HG03045 (cell line): ENCODE results near the gene CABP4.
"Not testable (repeated sequence)": the region's sequence is repeated elsewhere in the genome, so short reads cannot be mapped to it uniquely, and the experiment has no call there.

Source experiments
- ATAC-seq: cut with Tn5 transposase; IDR thresholded peaks from one replicate; pipeline ENCODE4 v1.9.1; 2021; ENCODE audit warnings: mild to moderate bottlenecking, moderate library complexity; ENCODE audit not compliant: unreplicated experiment

Gene CABP4

DNA sequence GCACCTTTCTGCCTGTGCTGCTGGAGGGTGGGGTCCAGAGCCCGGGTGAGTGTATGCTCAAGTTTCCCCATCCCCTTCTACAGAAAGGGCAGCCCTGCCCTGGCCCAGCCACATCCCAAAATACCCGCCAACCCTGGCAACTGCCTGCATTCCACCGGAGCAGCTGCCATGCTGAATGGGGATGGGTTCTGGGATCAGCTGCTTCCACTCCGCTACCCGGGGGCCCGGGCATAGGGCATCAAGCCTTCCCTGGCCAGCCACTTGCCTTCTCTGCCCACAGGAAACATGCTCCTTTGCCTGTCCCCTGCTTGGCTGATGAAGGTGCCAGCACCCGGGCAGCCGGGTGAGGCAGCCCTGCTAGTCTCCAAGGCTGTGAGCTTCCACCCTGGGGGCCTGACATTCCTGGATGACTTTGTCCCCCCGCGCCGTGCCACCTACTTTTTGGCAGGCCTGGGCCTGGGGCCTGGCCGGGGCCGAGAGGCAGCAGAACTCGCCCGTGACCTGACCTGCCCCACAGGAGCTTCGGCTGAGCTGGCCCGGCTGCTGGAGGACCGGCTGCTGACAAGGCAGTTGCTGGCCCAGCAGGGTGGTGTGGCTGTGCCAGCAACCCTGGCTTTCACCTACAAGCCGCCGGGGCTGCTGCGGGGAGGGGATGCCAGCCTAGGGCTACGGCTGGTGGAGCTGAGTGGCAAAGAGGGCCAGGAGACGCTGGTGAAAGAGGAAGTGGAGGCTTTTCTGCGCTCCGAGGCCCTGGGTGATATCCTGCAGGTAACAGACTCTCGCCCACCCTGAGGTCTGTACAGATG is 36.5 kb upstream of the CABP4 start:
- ATAC-seq: no peak

DNA sequence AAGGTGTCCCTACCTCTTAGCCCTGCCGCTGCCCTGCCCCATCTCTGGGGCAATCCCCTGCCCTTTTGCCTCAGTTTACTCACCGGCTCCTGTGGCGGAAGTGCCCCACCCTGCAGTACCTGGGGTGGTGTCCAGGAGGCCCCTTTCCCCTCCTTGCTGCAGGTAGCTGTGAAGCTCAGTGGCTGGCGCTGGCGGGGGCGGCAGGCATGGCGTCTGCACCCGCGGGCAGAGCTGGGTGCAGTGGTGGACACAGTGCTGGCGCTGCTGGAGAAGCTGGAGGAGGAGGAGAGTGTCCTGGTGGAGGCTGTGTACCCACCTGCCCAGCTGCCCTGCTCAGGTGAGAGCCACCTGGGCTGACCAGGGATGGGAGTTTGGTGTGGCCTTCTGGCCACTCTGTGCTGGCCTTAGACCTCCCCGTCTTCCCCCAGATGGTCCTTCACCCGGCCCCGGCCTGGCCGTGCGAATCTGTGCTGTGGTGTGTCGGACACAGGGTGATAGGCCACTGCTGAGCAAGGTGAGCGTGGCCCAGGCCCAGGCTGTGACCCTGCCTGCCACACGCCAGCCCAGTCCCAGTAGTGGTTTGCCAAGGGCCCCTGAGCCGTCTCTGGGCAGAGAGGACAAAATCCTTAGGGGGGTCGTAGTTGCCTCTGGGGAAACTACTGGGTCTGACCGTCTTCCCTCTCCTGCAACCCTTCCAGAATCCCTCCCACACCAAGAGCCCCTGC is 35.7 kb upstream of the CABP4 start:
- no peak for ATAC-seq

DNA sequence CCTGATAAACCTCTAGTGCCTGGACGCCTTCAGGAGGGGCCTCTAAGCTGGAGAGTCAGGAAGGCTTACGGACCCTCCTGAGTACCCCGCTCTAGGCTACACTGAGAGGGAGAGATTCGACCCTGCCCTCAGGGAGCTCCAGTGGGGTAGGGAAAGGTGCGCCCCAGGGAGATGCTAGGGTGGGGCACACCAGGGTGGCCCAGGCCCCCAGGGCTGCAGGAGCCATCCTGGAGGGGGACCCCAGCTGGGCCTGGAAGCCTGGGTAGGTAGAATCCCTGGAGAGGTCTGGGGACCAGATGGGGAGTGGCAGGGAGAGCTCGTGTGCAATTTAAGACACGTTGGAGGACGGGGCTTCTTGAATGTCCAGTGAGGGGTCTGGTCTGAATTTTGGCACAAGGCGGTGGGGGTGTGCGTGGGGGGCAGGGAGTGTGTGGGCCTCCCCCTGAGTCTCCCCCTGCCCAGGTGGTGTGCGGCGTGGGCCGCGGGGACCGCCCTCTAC is 35.0 kb upstream of the CABP4 start:
- ATAC-seq: no peak

DNA sequence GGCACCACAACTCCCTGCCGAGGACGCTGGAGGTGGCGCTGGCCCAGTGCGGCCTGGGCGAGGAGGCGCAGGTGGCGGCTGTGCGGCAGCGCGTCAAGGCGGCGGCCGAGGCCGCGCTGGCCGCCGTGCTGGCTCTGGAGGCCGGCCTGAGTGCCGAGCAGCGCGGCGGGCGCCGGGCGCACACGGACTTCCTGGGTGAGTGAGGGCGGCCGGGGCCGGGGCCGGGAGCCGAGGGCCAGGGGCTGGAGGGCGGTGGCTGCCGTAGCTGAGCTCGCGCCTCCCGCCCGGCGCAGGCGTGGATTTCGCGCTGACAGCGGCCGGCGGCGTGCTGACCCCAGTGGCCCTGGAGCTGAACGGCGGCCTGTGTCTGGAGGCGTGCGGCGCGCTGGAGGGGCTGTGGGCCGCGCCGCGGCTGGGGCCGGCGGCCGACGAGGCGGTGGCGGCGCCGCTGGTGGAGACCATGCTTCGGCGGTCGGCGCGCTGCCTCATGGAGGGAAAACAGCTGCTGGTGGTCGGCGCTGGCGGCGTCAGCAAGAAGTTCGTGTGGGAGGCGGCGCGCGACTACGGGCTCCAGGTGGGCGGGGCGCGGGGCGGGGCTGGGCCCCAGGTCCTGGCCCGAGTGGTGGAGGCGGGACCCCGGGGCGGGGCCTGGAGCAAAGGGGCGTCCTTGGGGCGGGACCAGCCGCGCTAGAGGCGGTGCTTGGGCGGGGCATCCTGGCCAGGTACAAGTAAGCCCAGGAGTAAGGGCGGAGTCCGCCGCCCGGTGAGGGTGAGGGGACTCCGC is 34.3 kb upstream of the CABP4 start:
- ATAC-seq: peak; percentile 82

DNA sequence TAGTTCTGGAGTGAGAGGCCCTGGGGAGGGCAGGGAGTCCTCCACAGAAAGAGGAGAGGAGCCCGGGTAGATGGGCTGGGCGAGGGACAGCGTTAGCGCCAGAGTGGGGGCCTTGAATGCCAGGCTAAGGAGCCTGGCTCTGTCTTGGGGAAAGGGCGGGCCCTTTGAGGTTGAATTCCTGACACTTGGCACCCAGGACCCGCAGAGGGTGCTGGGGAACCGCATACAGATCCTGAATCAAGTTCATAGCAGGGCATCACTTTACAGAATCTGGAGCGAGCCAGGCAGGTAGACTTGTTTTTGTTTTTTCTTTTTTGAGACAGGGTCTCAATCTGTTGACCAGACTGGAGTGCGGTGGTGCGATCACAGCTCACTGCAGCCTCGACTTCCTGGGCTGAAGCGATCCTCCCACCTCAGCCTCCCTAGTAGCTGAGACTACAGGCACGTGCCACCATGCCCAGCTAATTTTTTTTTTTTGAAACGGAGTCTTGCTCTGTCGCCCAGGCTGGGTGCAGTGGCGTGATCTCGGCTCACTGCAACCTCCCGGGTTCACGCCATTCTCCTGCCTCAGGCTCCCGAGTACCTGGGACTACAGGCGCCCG is 33.6 kb upstream of the CABP4 start:
- ATAC-seq: no peak

DNA sequence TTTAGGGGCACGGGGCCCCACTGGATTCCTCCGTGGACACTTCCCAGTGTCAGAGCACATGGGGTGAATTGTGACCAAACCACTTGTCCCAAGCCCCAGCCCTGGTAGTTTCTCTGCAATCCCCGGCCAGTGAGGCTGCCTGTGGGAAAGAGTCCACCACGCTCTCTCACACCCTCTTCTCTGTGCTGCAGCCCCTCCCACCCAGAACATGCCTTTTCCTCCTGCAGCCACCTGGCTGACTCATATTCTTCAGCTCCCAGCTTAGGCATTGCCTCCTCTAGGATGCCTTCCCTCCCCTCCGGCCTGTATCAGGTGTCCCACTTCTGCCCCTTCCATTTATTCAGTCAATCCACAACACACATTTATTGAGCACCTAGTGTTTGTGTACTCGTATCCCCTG is 32.3 kb upstream of the CABP4 start:
- ATAC-seq: no peak

- ATAC-seq: no peak
These were observed 31.7 kb upstream of the CABP4 start for GRCh38 chr11:67423466-67423865.

DNA sequence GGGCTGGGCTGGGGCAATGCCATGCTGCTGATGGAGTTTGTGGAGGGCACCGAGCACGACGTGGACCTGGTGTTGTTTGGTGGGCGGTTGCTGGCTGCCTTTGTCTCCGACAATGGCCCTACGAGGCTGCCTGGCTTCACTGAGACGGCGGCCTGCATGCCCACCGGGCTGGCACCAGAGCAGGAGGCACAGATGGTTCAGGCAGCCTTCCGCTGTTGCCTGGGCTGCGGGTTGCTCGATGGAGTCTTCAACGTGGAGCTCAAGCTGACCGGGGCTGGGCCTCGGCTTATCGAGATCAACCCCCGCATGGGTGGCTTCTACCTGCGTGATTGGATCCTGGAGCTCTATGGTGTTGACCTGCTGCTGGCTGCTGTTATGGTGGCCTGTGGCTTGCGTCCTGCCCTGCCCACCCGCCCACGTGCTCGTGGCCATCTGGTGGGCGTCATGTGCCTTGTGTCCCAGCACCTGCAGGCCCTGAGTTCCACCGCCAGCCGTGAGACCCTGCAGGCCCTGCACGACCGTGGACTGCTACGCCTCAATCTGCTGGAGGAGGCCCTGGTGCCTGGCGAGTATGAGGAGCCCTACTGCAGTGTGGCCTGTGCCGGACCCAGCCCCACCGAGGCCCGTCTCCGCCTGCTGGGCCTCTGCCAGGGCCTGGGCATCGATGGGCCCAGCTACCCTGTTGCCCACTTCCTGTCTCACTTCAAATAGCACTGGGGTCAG is 31.1 kb upstream of the CABP4 start:
- ATAC-seq: no peak

DNA sequence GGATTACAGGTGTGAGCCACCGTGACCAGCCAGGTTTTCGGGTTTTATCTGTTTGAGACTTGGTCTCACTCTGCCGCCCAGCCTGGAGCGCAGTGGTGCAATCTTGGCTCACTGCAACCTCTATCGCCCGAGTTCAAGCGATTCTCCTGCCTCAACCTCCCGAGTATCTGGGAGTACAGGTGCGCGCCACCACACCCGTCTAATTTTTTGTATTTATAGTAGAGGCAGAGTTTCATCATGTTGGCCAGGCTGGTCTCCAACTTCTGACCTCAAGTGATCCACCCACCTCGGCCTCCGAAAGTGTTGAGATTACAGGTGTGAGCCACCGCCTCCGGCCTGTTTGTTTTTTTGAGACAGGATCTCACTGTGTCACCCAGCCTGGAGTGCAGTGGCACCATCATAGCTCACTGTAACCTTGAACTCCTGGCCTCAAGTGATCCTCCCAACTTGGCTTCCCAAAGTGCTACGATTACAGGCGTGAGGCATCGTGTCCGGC is 27.7 kb upstream of the CABP4 start:
- not testable (repeated sequence) for ATAC-seq

GRCh38 chr11:67428052-67429001 is 26.8 kb upstream of the CABP4 start, which contains the start of gene RPS6KB2:
Gene RPS6KB2, plus strand, starts transcription at chr11:67428494. Its CDS starts 52 bp downstream, at chr11:67428546.
- peak; percentile 78 for ATAC-seq

- ATAC-seq: no peak
These were observed 26.0 kb upstream of the CABP4 start for GRCh38 chr11:67429038-67429668.

DNA sequence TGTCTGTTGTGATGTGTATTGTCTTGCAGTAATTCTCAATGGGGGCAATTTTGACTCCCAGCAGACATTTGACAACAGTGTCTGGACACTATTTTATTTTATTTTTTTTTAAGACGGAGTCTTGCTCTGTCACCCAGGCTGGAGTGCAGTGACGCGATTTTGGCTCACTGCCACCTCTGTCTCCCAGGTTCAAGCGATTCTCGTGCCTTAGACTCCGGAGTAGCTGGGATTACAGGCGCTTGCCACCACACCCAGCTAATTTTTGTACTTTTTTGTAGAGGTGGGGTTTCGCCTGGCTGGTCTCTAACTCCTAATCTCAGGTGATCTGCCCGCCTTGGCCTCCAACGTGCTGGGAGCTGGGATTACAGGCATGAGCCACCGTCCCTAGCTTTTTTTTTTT is 25.4 kb upstream of the CABP4 start:
- no peak for ATAC-seq

DNA sequence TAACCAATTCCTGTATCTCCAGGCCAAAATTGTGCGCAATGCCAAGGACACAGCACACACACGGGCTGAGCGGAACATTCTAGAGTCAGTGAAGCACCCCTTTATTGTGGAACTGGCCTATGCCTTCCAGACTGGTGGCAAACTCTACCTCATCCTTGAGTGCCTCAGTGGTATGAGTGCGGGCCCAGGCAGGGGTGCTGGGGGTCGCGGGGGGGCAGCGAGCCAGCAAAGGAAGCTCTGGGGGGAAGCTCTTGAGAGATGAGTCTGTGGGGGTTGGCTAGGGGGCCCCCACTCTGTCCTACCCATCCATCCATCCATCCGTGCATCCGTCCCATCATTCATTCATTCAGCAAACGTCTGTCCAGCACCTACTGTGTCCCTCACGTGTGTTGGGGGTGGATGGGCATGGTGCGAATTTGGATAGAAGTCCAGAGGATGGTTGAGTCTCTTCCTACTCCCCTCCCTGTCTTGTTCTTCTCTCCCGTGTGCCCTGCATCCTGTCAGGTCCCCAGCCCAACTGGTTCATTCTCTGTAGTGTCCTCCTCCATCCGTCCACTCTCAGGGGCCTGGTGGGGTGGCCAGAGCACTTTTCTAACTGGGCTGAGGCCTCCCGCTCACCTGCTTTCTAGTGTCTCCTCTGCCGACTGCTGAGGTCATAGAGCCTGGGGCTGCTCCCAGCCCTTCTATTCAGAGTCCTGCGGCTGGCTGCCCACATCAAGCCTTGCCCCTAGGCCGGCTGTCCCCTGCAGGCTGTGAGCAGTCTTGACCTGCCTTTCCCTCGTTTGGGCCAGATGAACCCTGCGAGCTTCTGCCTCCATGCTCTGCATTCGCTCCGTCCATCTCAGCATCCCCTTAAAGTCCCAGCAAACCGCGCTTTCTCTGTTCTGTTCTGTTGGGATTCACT is 23.6 kb upstream of the CABP4 start:
- no peak for ATAC-seq

DNA sequence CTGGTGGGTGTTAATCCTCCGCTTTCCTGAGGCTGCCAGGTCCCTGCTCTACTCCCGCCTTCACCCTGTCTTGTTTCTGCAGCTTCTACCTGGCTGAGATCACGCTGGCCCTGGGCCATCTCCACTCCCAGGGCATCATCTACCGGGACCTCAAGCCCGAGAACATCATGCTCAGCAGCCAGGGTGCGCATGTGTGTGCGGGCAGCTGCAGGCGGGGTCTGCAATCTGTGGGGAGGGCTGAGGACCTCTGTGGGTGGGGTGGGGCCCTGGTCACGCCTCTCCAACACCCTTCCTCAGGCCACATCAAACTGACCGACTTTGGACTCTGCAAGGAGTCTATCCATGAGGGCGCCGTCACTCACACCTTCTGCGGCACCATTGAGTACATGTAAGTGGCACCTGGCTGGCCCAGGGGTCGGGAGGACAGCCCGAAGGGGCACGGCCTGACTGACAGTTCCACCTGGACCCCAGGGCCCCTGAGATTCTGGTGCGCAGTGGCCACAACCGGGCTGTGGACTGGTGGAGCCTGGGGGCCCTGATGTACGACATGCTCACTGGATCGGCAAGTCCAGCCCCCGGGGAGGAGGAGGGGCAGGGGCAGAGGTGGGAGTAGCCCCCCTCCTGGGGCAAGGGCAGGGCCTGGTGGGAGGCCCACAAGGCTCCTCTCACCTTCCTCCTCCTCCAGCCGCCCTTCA is 22.4 kb upstream of the CABP4 start:
- no peak for ATAC-seq

DNA sequence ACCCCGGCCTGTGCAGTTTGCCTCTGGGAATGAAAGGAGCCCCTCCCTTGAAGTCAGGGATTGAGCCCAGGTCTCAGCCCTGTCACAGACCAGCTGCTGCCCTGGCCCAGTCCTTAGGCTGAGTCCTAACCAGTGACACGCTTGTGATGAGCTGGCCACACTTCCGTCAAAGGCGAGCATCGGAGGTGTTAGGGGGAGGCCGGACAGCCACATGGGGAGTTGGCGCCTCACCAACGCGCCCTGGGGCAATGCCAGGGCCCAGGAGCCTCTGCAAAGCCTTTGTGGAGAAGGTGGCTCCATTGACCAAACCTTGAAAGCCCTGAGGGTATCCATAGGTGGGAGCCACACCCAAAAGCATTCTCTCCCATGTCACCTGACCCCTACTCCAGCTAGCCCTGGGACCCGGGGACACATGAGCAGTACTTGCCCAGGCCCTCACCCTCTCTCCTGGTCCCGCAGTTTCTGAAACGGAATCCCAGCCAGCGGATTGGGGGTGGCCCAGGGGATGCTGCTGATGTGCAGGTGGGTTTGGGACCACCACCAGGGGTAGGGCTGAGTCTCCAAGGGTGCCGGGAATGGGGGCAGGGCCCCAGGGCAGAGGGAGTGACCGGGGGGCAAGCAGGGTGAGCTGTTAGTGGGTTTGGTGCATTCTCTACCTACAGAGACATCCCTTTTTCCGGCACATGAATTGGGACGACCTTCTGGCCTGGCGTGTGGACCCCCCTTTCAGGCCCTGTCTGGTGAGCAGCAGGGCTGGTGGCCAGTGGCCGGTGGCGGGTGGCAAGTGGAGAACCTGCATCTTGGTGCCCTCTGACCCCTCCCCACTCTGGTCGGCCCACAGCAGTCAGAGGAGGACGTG is 21.4 kb upstream of the CABP4 start:
- ATAC-seq: no peak

- no peak for ATAC-seq
These were observed 20.7 kb upstream of the CABP4 start for GRCh38 chr11:67434395-67434881.
